ENCODE data around the gene STYX.

The STYX gene

DNA sequence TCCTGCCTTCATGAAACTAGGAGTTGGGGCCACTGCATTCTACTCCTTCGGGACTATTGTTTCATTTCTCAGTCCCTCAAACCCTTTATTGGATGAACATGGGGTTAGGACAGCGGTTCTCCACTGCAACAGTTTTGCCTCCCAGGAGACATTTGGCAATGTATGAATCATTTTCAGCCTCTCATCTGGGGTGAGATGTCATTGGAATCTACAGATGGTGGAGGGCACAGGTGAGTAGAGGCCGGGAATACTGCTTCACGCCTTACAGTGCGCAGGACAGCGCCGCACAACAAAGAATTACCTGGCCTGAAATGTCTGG, 62.1 kb downstream of the STYX start:
- ATAC-seq (ENCODE audit: insufficient read depth, low read depth) (no peak), DNase-seq (no peak)
- no peaks in the 10 kb centered on the region; the same call in 1 of the 2 replicates for H3K36me3 ChIP-seq (ENCODE audit: insufficient read depth, low read length)
- H3K79me2 ChIP-seq (ENCODE audit: insufficient read depth, low read length): peaks cover 43% of the 10 kb centered on the region
- peak overlapping the region; percentile 71 for H2AFZ ChIP-seq (ENCODE audit: low read depth, low read length)
- TF ChIP-seq EZH2 (IDR thresholded peaks at IDR 0.05; ENCODE audit: borderline replicate concordance, low read depth, low read length, severe bottlenecking): no peak
- TF ChIP-seq, protein P1, sequence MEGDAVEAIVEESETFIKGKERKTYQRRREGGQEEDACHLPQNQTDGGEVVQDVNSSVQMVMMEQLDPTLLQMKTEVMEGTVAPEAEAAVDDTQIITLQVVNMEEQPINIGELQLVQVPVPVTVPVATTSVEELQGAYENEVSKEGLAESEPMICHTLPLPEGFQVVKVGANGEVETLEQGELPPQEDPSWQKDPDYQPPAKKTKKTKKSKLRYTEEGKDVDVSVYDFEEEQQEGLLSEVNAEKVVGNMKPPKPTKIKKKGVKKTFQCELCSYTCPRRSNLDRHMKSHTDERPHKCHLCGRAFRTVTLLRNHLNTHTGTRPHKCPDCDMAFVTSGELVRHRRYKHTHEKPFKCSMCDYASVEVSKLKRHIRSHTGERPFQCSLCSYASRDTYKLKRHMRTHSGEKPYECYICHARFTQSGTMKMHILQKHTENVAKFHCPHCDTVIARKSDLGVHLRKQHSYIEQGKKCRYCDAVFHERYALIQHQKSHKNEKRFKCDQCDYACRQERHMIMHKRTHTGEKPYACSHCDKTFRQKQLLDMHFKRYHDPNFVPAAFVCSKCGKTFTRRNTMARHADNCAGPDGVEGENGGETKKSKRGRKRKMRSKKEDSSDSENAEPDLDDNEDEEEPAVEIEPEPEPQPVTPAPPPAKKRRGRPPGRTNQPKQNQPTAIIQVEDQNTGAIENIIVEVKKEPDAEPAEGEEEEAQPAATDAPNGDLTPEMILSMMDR (IDR thresholded peaks at IDR 0.05; ENCODE audit: borderline replicate concordance, extremely low read depth, low read length, poor library complexity, severe bottlenecking): no peak
- H3K4me3 ChIP-seq (ENCODE audit: low read depth in 1 of 2, low read length in 2 of 2): peak overlapping the region in 1 of 2 experiments; percentile 99; a peak in 2 of 4 replicates
- H3K9ac ChIP-seq (ENCODE audit: low read depth, low read length): no peak overlapping the region
- peak overlapping the region; percentile 58 for H3K4me2 ChIP-seq (ENCODE audit: insufficient read depth, low read length)
- H3K9me3 ChIP-seq (ENCODE audit: insufficient read depth, low read length, severe bottlenecking): no peaks in the 10 kb centered on the region
- no peaks in the 10 kb centered on the region for H3K27me3 ChIP-seq (ENCODE audit: insufficient read depth, low read length, poor library complexity)
- H3K27ac ChIP-seq (ENCODE audit: low read length): peak overlapping the region; percentile 34; the same call in 1 of the 2 replicates
- H3K4me1 ChIP-seq (ENCODE audit: insufficient read depth, low read length): peaks cover 48% of the 10 kb centered on the region
- no peaks in the 10 kb centered on the region for H4K20me1 ChIP-seq (ENCODE audit: insufficient read depth, low read length)

DNA sequence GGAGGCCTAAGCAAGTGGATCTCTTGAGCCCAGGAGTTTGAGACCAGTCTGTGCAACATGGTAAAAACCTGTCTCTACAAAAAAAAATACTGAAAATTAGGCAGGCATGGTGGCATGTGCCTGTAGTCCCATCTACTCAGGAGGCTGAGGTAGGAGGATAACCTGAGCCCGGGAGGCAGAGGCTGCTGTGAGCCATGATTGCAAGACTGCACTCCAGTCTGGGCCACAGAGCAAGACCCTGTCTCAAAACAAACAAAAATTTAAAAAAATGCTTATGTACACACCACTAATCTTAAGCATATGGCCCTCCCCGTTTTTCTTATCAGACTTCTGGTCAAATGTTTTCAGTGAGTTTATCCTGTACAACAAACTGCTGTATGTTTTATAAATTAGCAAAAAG, 63.1 kb downstream of the STYX start:
- Histone ChIP-seq H3K79me2 (ENCODE audit: insufficient read depth, low read length) (peaks cover 33% of the 10 kb centered on the region), H3K4me3 (ENCODE audit: low read depth in 1 of 2, low read length in 2 of 2) (no peak overlapping the region), H3K9ac (ENCODE audit: low read depth, low read length) (no peak overlapping the region), H3K27me3 (ENCODE audit: insufficient read depth, low read length, poor library complexity) (no peaks in the 10 kb centered on the region), H2AFZ (ENCODE audit: low read depth, low read length) (no peak overlapping the region), H3K27ac (ENCODE audit: low read length) (no peak overlapping the region), H3K9me3 (ENCODE audit: insufficient read depth, low read length, severe bottlenecking) (no peaks in the 10 kb centered on the region), H3K4me2 (ENCODE audit: insufficient read depth, low read length) (no peak overlapping the region), H3K4me1 (ENCODE audit: insufficient read depth, low read length) (peaks cover 38% of the 10 kb centered on the region), H3K36me3 (ENCODE audit: insufficient read depth, low read length) (no peaks in the 10 kb centered on the region; the same call in 1 of the 2 replicates), H4K20me1 (ENCODE audit: insufficient read depth, low read length) (no peaks in the 10 kb centered on the region)
- ATAC-seq (ENCODE audit: insufficient read depth, low read depth) (no peak), DNase-seq (no peak)
- TF ChIP-seq EZH2 (IDR thresholded peaks at IDR 0.05; ENCODE audit: borderline replicate concordance, low read depth, low read length, severe bottlenecking): no peak
- TF ChIP-seq, protein P1 (IDR thresholded peaks at IDR 0.05; ENCODE audit: borderline replicate concordance, extremely low read depth, low read length, poor library complexity, severe bottlenecking): no peak

DNA sequence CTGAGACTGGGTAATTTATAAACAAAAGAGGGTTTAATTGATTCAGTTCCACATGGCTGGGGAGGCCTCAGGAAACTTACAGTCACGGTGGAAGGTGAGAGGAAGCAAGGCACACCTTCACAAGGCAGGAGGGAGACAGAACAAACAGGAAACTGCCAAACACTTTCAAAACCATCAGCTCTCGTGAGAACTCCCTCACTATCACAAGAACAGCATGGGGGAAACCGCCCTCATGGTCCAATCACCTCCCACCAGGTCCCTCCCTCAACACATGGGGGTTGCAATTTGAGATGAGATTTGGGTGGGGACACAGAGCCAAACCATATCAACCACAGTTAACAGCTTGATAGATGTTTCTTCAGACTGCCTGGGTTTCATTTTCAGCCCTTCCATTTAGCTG, 67.7 kb downstream of the STYX start:
- Histone ChIP-seq H3K27ac (ENCODE audit: low read length) (no peak overlapping the region), H3K9me3 (ENCODE audit: insufficient read depth, low read length, severe bottlenecking) (no peaks in the 10 kb centered on the region), H3K27me3 (ENCODE audit: insufficient read depth, low read length, poor library complexity) (no peaks in the 10 kb centered on the region), H3K4me1 (ENCODE audit: insufficient read depth, low read length) (no peaks in the 10 kb centered on the region), H3K36me3 (ENCODE audit: insufficient read depth, low read length) (no peaks in the 10 kb centered on the region), H3K79me2 (ENCODE audit: insufficient read depth, low read length) (no peaks in the 10 kb centered on the region), H4K20me1 (ENCODE audit: insufficient read depth, low read length) (no peaks in the 10 kb centered on the region), H3K9ac (ENCODE audit: low read depth, low read length) (no peak overlapping the region), H3K4me3 (ENCODE audit: low read depth in 1 of 2, low read length in 2 of 2) (no peak overlapping the region), H3K4me2 (ENCODE audit: insufficient read depth, low read length) (no peak overlapping the region), H2AFZ (ENCODE audit: low read depth, low read length) (peak overlapping the region; percentile 38; the same call in 1 of the 2 replicates)
- ATAC-seq (ENCODE audit: insufficient read depth, low read depth): peak; percentile 29; the same call in 1 of the 3 replicates
- TF ChIP-seq EZH2 (IDR thresholded peaks at IDR 0.05; ENCODE audit: borderline replicate concordance, low read depth, low read length, severe bottlenecking): no peak
- TF ChIP-seq, protein P1 (IDR thresholded peaks at IDR 0.05; ENCODE audit: borderline replicate concordance, extremely low read depth, low read length, poor library complexity, severe bottlenecking): no peak
- DNase-seq: no peak

DNA sequence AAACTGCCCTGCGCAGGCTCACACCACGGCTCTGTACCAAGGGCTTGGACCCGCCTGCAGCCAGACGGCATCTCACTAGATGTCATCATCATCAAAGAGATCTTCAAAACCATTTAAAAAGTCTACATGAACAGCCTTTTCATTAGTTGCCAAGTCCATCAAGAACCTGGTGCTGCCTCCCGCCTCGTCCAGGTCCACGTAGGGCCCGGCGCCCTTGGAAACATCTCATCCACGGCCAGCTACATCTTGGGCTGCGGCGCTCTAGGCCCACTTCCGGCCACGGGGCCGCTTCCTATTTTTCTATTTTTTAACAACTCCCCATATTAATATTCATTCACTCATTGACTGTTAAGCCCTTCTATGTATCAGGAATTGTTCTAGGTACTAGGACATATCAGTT, 68.9 kb downstream of the STYX start:
- no peak for TF ChIP-seq EZH2 (IDR thresholded peaks at IDR 0.05; ENCODE audit: borderline replicate concordance, low read depth, low read length, severe bottlenecking)
- TF ChIP-seq, protein P1 (IDR thresholded peaks at IDR 0.05; ENCODE audit: borderline replicate concordance, extremely low read depth, low read length, poor library complexity, severe bottlenecking): no peak
- Histone ChIP-seq H3K4me1 (ENCODE audit: insufficient read depth, low read length) (no peaks in the 10 kb centered on the region), H3K36me3 (ENCODE audit: insufficient read depth, low read length) (no peaks in the 10 kb centered on the region), H3K79me2 (ENCODE audit: insufficient read depth, low read length) (no peaks in the 10 kb centered on the region), H2AFZ (ENCODE audit: low read depth, low read length) (no peak overlapping the region), H3K4me2 (ENCODE audit: insufficient read depth, low read length) (no peak overlapping the region), H4K20me1 (ENCODE audit: insufficient read depth, low read length) (no peaks in the 10 kb centered on the region), H3K27me3 (ENCODE audit: insufficient read depth, low read length, poor library complexity) (no peaks in the 10 kb centered on the region), H3K9ac (ENCODE audit: low read depth, low read length) (no peak overlapping the region), H3K4me3 (ENCODE audit: low read depth in 1 of 2, low read length in 2 of 2) (no peak overlapping the region), H3K9me3 (ENCODE audit: insufficient read depth, low read length, severe bottlenecking) (no peaks in the 10 kb centered on the region), H3K27ac (ENCODE audit: low read length) (no peak overlapping the region)
- ATAC-seq (ENCODE audit: insufficient read depth, low read depth) (no peak), DNase-seq (no peak)
